H1 (cell line): ENCODE results near the gene LPP. TPM values are rescaled to one million over a fixed set of nuclear protein-coding genes. Genes with fewer than 3 reads are reported as not detected.

Experiments
- CTCF ChIA-PET: fragments of 300-600 bp; sonication (Branson Sonifier 250); formaldehyde crosslinking; loops from one replicate; lab custom pipeline; 2021; ENCODE audit not compliant: partially characterized antibody; lab: Charles Lee
- POLR2A ChIA-PET: fragments of 300-600 bp; sonication (Branson Sonifier 250); formaldehyde crosslinking; loops from one replicate; lab custom pipeline; 2021; ENCODE audit warnings: inconsistent platforms; ENCODE audit not compliant: partially characterized antibody; lab: Charles Lee
- DNase-seq, 2 experiments: peaks; one replicate each; pipeline versions ENCODE4 v3.0.0 to v3.0.0-alpha.2; 2010 to 2022; ENCODE audit warnings: low spot score in 2 of 2, low read depth in 1 of 2, mixed read lengths in 1 of 2
- FAIRE-seq: peaks from 2 replicates; lab custom pipeline; 2011; peaks lifted over from hg19 to GRCh38; lab: Jason Lieb, UNC
- H2AFZ ChIP-seq: 2 replicates; pipeline ENCODE4 v1.8.1; 2012; ENCODE audit warnings: low read length, inconsistent platforms
- H2AK5ac ChIP-seq: 2 replicates; pipeline ENCODE4 v1.6.1; 2013; ENCODE audit warnings: low read depth, low read length
- H2BK120ac ChIP-seq: replicated peaks from 2 replicates; pipeline ENCODE3; 2013; ENCODE audit warnings: low read depth, low read length, inconsistent platforms
- H2BK12ac ChIP-seq: 2 replicates; pipeline ENCODE4 v1.6.1; 2013; ENCODE audit warnings: low read depth, low read length
- H2BK15ac ChIP-seq: 2 replicates; pipeline ENCODE4 v1.6.1; 2013; ENCODE audit warnings: low read length
- H2BK20ac ChIP-seq: 2 replicates; pipeline ENCODE4 v1.6.1; 2013; ENCODE audit warnings: low read length
- H2BK5ac ChIP-seq: 2 replicates; pipeline ENCODE4 v1.6.1; 2013; ENCODE audit warnings: low read depth, low read length
- H3K14ac ChIP-seq: 2 replicates; pipeline ENCODE4 v1.6.1; 2013; ENCODE audit warnings: inconsistent platforms; ENCODE audit not compliant: insufficient read length
- H3K18ac ChIP-seq: 2 replicates; pipeline ENCODE4 v1.6.1; 2013; ENCODE audit warnings: low read length; ENCODE audit errors: extremely low read depth
- H3K23ac ChIP-seq: 2 replicates; pipeline ENCODE4 v1.6.1; 2013; ENCODE audit warnings: inconsistent platforms; ENCODE audit not compliant: insufficient read length
- H3K23me2 ChIP-seq: 2 replicates; pipeline ENCODE4 v1.6.1; 2013; ENCODE audit warnings: low read depth, low read length
- H3K27ac ChIP-seq: 2 replicates; pipeline ENCODE4 v1.6.1; 2011; ENCODE audit warnings: low read depth, low read length, inconsistent platforms
- H3K27me3 ChIP-seq, 4 experiments: replicated peaks in 1 of 4; 1 replicate in 1 of 4; 2 replicates in 3 of 4; pipeline versions ENCODE4 v1.6.1 to v1.8.1; 2011 to 2013; ENCODE audit warnings: low read length in 3 of 4, mild to moderate bottlenecking in 3 of 4, inconsistent platforms in 2 of 4, mixed read lengths in 2 of 4, moderate library complexity in 1 of 4; ENCODE audit not compliant: control insufficient read depth in 3 of 4, insufficient read depth in 3 of 4; ENCODE audit errors: extremely low read depth in 1 of 4
- H3K36me3 ChIP-seq, 4 experiments: 2 replicates each; pipeline versions ENCODE4 v1.6.1 to v1.8.1; 2011 to 2013; ENCODE audit warnings: mild to moderate bottlenecking in 4 of 4, low read length in 3 of 4, moderate library complexity in 2 of 4, control low read depth in 1 of 4, inconsistent platforms in 1 of 4; ENCODE audit not compliant: insufficient read depth in 4 of 4, control insufficient read depth in 2 of 4
- H3K4ac ChIP-seq: replicated peaks from 2 replicates; pipeline ENCODE3; 2013; ENCODE audit warnings: low read length, low read depth, mixed read lengths, inconsistent platforms; ENCODE audit not compliant: insufficient read length
- H3K4me1 ChIP-seq, 4 experiments: replicated peaks in 1 of 4; 1 replicate in 1 of 4; 2 replicates in 3 of 4; pipeline versions ENCODE4 v1.6.1 to v1.8.1; 2011 to 2013; ENCODE audit warnings: low read length in 3 of 4, inconsistent platforms in 2 of 4, mixed read lengths in 1 of 4; ENCODE audit not compliant: insufficient read depth in 4 of 4, control insufficient read depth in 3 of 4
- H3K4me2 ChIP-seq, 2 experiments: 2 replicates each; pipeline versions ENCODE4 v1.6.1 to v1.8.1; 2011 to 2013; ENCODE audit warnings: low read depth in 2 of 2, low read length in 2 of 2, control low read depth in 1 of 2, inconsistent platforms in 1 of 2, mild to moderate bottlenecking in 1 of 2; ENCODE audit not compliant: insufficient read depth in 1 of 2
- H3K4me3 ChIP-seq, 4 experiments: fragments of 200-600, 300-600 bp in 1 of 4; sonication (generic), shearing (Covaris generic), sonication (Bioruptor Twin) in 1 of 4; 2 replicates each; pipeline versions ENCODE4 v1.5.1 to v1.8.1; 2011 to 2016; ENCODE audit warnings: low read length in 4 of 4, low read depth in 3 of 4, control low read depth in 2 of 4, inconsistent platforms in 2 of 4, mild to moderate bottlenecking in 2 of 4, mixed read lengths in 1 of 4, moderate library complexity in 1 of 4; ENCODE audit not compliant: insufficient read depth in 2 of 4; ENCODE audit errors: extremely low read depth in 1 of 4
- H3K56ac ChIP-seq: replicated peaks from 2 replicates; pipeline ENCODE3; 2013; ENCODE audit warnings: low read depth, mild to moderate bottlenecking, mixed read lengths, low read length, inconsistent platforms; ENCODE audit not compliant: insufficient read length
- H3K79me1 ChIP-seq: 2 replicates; pipeline ENCODE4 v1.6.1; 2013; ENCODE audit warnings: low read depth, low read length, control low read depth
- H3K79me2 ChIP-seq, 2 experiments: 2 replicates each; pipeline versions ENCODE4 v1.6.1 to v1.8.1; 2012 to 2013; ENCODE audit warnings: low read length in 2 of 2, mild to moderate bottlenecking in 2 of 2, inconsistent platforms in 1 of 2; ENCODE audit not compliant: insufficient read depth in 2 of 2, control insufficient read depth in 1 of 2
- H3K9ac ChIP-seq, 4 experiments: replicated peaks in 1 of 4; 1 replicate in 1 of 4; 2 replicates in 3 of 4; pipeline versions ENCODE4 v1.6.1 to v1.8.1; 2011 to 2013; ENCODE audit warnings: low read depth in 3 of 4, low read length in 3 of 4, control low read depth in 2 of 4, mild to moderate bottlenecking in 2 of 4, moderate library complexity in 2 of 4, inconsistent platforms in 1 of 4; ENCODE audit errors: extremely low read depth in 1 of 4
- H3K9me3 ChIP-seq, 2 experiments: 2 replicates each; pipeline versions ENCODE4 v1.6.1 to v1.8.1; 2012 to 2013; ENCODE audit warnings: mild to moderate bottlenecking in 2 of 2, moderate library complexity in 2 of 2, control low read depth in 1 of 2, inconsistent platforms in 1 of 2, low read depth in 1 of 2, low read length in 1 of 2, mixed read lengths in 1 of 2; ENCODE audit not compliant: insufficient read depth in 2 of 2
- H4K20me1 ChIP-seq, 2 experiments: replicated peaks in 1 of 2; 2 replicates each; pipeline versions ENCODE3 to v1.8.1; 2011 to 2013; ENCODE audit warnings: inconsistent platforms in 2 of 2, low read length in 2 of 2, mild to moderate bottlenecking in 1 of 2; ENCODE audit not compliant: insufficient read depth in 2 of 2, control insufficient read depth in 1 of 2
- H4K5ac ChIP-seq: 2 replicates; pipeline ENCODE4 v1.6.1; 2013; ENCODE audit warnings: low read length, low read depth, mixed read lengths, inconsistent platforms; ENCODE audit not compliant: insufficient read length
- H4K8ac ChIP-seq: 2 replicates; pipeline ENCODE4 v1.8.0; 2013; ENCODE audit warnings: mild to moderate bottlenecking, moderate library complexity, low read length, inconsistent platforms; ENCODE audit not compliant: insufficient read depth; ENCODE audit errors: extremely low read depth
- H4K91ac ChIP-seq: replicated peaks from 2 replicates; pipeline ENCODE3; 2013; ENCODE audit warnings: low read length, mixed read lengths, inconsistent platforms; ENCODE audit not compliant: insufficient read length
- ATF3 ChIP-seq: IDR thresholded peaks from 2 replicates; pipeline ENCODE4 v1.6.1; 2011; ENCODE audit warnings: low read depth, mild to moderate bottlenecking, low read length; ENCODE audit not compliant: insufficient read depth
- E2F6 ChIP-seq: IDR thresholded peaks from 2 replicates; pipeline ENCODE4 v1.6.1; 2012; ENCODE audit warnings: inconsistent platforms
- EGR1 ChIP-seq: IDR thresholded peaks from 2 replicates; pipeline ENCODE4 v1.6.1; 2011; ENCODE audit warnings: low read depth, low read length, borderline replicate concordance
- KDM5A ChIP-seq: fragments of 200-600 bp; IDR thresholded peaks from 2 replicates; pipeline ENCODE4 v1.7.1; 2012; ENCODE audit warnings: mild to moderate bottlenecking, low read length, inconsistent platforms, mixed read lengths
- MAFK ChIP-seq: IDR thresholded peaks from 2 replicates; pipeline ENCODE4 v1.6.1; 2012; ENCODE audit warnings: low read depth, mild to moderate bottlenecking, improper control_type of control experiment, low read length
- NANOG ChIP-seq: IDR thresholded peaks from 2 replicates; pipeline ENCODE4 v1.6.1; 2011; ENCODE audit warnings: low read length, low read depth, mild to moderate bottlenecking, inconsistent platforms; ENCODE audit not compliant: insufficient read depth, poor library complexity, severe bottlenecking
- POLR2AphosphoS5 ChIP-seq: IDR thresholded peaks from 2 replicates; pipeline ENCODE4 v1.6.1; 2011; ENCODE audit warnings: low read depth, low read length
- SAP30 ChIP-seq: fragments of 300-600 bp; sonication (generic); IDR thresholded peaks from 2 replicates; pipeline ENCODE4 v1.7.1; 2012; ENCODE audit warnings: low read length, moderate library complexity, mild to moderate bottlenecking, inconsistent platforms; ENCODE audit not compliant: insufficient read depth, insufficient replicate concordance
- TCF12 ChIP-seq: IDR thresholded peaks from 2 replicates; pipeline ENCODE4 v1.6.1; 2011; ENCODE audit warnings: low read depth, mild to moderate bottlenecking, low read length
- TEAD4 ChIP-seq: IDR thresholded peaks from 2 replicates; pipeline ENCODE4 v1.6.1; 2012; ENCODE audit warnings: low read depth, low read length, inconsistent platforms, mixed read lengths
- WGBS, 2 experiments: shearing (Covaris generic) in 1 of 2; methylation state at CpG; one replicate each; pipeline versions ENCODE4 v1.1.6 to v1.1.7; 2013 to 2015; ENCODE audit warnings: low lambda C conversion rate in 2 of 2, mixed read lengths in 2 of 2, inconsistent platforms in 1 of 2, low coverage in 1 of 2, missing lambda C conversion rate in 1 of 2; ENCODE audit not compliant: insufficient replicate concordance in 2 of 2, insufficient coverage in 1 of 2, insufficient read length in 1 of 2; ENCODE audit errors: extremely low coverage in 1 of 2, missing lambda C conversion rate in 1 of 2; 5-methylcytosine and 5-hydroxymethylcytosine counted together
- polyA plus RNA-seq, 7 experiments: library from polyadenylated mRNA; depleted of rRNA in 3 of 7; stranded (reverse) in 5 of 7; unstranded in 2 of 7; fragments of >200 nt in 5 of 7; fragments of 200-250 nt in 2 of 7; gene quantifications; 1 replicate in 5 of 7; 2 replicates in 1 of 7; 4 replicates in 1 of 7; pipeline versions ENCODE4 v1.2.1 to v1.2.3, GENCODE V29; 2011 to 2013; ENCODE audit warnings: missing spikeins in 2 of 7, mixed read lengths in 2 of 7
- total RNA-seq: library from RNA; stranded (reverse); fragmentation: NEBNext Ultra II Directional; extraction: Animal tissue kit (Norgen Biotek cat#: 25700); gene quantifications from 2 replicates; pipeline ENCODE4 v1.2.1, GENCODE V29; 2021

The LPP gene
- total and polyA plus RNA-seq, 2 of the 8 experiments (the other 6 are each of a cell fraction or from before 2014, with no cell fraction given) = 10.0 to 53.3 TPM

GRCh38 chr3:188832146-188832545 is 678.2 kb downstream of the LPP start:
- H2BK15ac ChIP-seq = no peak overlapping the region
- H3K18ac ChIP-seq = no peak overlapping the region
- no peaks in the 10 kb centered on the region for H3K4me1 ChIP-seq
- H3K14ac ChIP-seq = no peak overlapping the region
- 95% methylated on average over 3 of the region's 3 CpGs; no CpG with 5 or more reads in 1 of the 2 experiments for WGBS, 2 experiments
- POLR2A ChIA-PET = no interaction called here
- H4K8ac ChIP-seq = no peak overlapping the region
- H3K9ac ChIP-seq = no peak overlapping the region
- no peaks in the 10 kb centered on the region for H3K27me3 ChIP-seq
- no peak overlapping the region for H3K56ac ChIP-seq
- H4K91ac ChIP-seq = no peak overlapping the region
- no peaks in the 10 kb centered on the region for H3K79me1 ChIP-seq
- no peaks in the 10 kb centered on the region for H3K79me2 ChIP-seq
- no peaks in the 10 kb centered on the region for H4K20me1 ChIP-seq
- no peak overlapping the region for H3K4ac ChIP-seq
- no peak overlapping the region for H4K5ac ChIP-seq
- CTCF ChIA-PET = interaction anchor here (0.6 to 6.6 kb wide), 10 partner anchors 17 to 209 kb away, joined by 3 to 65 read pairs (median 3); no protein-coding TSS in a partner anchor
- H2BK120ac ChIP-seq = no peak overlapping the region
- no peaks in the 10 kb centered on the region for H3K23me2 ChIP-seq
- no peaks in the 10 kb centered on the region for H3K9me3 ChIP-seq
- H3K23ac ChIP-seq = no peak overlapping the region
- DNase-seq (no peak), FAIRE-seq (no peak)
- no peak overlapping the region for H3K4me2 ChIP-seq
- no peak overlapping the region for H2BK20ac ChIP-seq
- no peak overlapping the region for H2BK12ac ChIP-seq
- TF ChIP-seq SAP30 = no peak
- TF ChIP-seq TCF12 = no peak
- no peak for TF ChIP-seq TEAD4
- no peak for TF ChIP-seq EGR1
- TF ChIP-seq MAFK = no peak
- no peak for TF ChIP-seq KDM5A
- no peak for TF ChIP-seq POLR2AphosphoS5
- no peak for TF ChIP-seq NANOG
- TF ChIP-seq ATF3 = no peak
- TF ChIP-seq E2F6 = no peak
- H3K27ac ChIP-seq = no peak overlapping the region
- no peak overlapping the region for H2BK5ac ChIP-seq
- H3K4me3 ChIP-seq = no peak overlapping the region
- no peaks in the 10 kb centered on the region for H3K36me3 ChIP-seq
- no peak overlapping the region for H2AK5ac ChIP-seq
- no peak overlapping the region for H2AFZ ChIP-seq
